Uterus (tissue), 2 donors: ENCODE results near the gene IREB2.

Experiments
- CTCF ChIP-seq, 4 experiments: fragments of 200-600 bp in 2 of 4; fragments of 450-650 bp in 2 of 4; sonication (generic) in 2 of 4; IDR thresholded peaks; one replicate each; pipeline ENCODE4 v1.5.1; 2016 to 2019; ENCODE audit warnings: antibody characterized with exemption in 4 of 4, mild to moderate bottlenecking in 2 of 4, moderate library complexity in 1 of 4
- POLR2A ChIP-seq, 2 donors: fragments of 450-650 bp; IDR thresholded peaks; one replicate each; pipeline ENCODE4 v1.6.1; 2016; ENCODE audit warnings: antibody characterized with exemption in 2 of 2, mild to moderate bottlenecking in 1 of 2, moderate library complexity in 1 of 2

DNA sequence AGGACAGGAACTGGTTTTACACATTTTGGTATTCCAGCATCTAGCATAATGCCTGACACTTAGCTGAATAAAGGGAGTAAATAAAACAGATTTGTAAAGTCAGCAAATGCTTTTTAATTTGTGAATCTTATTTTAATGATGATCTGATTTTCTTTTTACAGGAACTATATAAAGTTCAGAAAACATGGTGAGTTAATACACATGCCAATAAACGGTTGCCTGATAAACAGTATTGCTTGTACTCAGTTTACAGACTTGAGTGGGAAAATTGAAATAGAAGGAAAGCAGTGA is 103.7 kb downstream of the IREB2 start:
- TF ChIP-seq CTCF (IDR thresholded peaks at IDR 0.05) (no peak), POLR2A (IDR thresholded peaks at IDR 0.05) (no peak)
